Measurements from ENCODE around the gene XYLT1. TPM values are rescaled to one million over a fixed set of nuclear protein-coding genes. Genes with fewer than 3 reads are reported as not detected.
A peak's percentile ranks its signal among the peaks of the same experiment; 100 is the strongest.

XYLT1 gene
- polyA plus RNA-seq, 1 of the 3 experiments (the other 2 are of a cell fraction): 17.6 TPM

DNA sequence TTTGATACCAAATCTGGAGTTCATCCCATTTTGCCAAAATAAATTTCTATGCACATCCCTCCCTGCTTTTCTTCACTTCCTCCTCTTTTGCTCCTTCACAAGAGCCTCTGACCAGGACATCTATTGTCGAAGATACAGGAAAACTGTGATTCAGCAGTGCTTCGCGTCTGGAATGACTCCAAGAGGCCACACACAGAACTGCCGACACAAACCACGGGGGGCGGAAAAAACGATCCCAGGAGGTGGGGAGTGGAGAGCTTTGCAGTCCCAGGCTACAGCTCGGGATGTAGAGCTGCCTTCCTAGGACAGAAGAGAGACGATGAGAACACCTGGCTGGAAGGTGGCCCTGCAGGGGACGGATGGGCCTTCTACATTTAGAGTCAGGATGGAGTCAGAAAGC is 102.8 kb downstream of the XYLT1 start (continued):
- TF ChIP-seq, protein P1, sequence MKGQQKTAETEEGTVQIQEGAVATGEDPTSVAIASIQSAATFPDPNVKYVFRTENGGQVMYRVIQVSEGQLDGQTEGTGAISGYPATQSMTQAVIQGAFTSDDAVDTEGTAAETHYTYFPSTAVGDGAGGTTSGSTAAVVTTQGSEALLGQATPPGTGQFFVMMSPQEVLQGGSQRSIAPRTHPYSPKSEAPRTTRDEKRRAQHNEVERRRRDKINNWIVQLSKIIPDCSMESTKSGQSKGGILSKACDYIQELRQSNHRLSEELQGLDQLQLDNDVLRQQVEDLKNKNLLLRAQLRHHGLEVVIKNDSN (IDR thresholded peaks at IDR 0.05; ENCODE audit: borderline replicate concordance, low read depth): no peak
- TF ChIP-seq GABPA (IDR thresholded peaks at IDR 0.05; ENCODE audit: low read depth) (no peak), JUND (IDR thresholded peaks at IDR 0.05) (no peak), TAF1 (IDR thresholded peaks at IDR 0.05; ENCODE audit: borderline replicate concordance, low read depth, low read length) (no peak)
- TF ChIP-seq, protein P2, sequence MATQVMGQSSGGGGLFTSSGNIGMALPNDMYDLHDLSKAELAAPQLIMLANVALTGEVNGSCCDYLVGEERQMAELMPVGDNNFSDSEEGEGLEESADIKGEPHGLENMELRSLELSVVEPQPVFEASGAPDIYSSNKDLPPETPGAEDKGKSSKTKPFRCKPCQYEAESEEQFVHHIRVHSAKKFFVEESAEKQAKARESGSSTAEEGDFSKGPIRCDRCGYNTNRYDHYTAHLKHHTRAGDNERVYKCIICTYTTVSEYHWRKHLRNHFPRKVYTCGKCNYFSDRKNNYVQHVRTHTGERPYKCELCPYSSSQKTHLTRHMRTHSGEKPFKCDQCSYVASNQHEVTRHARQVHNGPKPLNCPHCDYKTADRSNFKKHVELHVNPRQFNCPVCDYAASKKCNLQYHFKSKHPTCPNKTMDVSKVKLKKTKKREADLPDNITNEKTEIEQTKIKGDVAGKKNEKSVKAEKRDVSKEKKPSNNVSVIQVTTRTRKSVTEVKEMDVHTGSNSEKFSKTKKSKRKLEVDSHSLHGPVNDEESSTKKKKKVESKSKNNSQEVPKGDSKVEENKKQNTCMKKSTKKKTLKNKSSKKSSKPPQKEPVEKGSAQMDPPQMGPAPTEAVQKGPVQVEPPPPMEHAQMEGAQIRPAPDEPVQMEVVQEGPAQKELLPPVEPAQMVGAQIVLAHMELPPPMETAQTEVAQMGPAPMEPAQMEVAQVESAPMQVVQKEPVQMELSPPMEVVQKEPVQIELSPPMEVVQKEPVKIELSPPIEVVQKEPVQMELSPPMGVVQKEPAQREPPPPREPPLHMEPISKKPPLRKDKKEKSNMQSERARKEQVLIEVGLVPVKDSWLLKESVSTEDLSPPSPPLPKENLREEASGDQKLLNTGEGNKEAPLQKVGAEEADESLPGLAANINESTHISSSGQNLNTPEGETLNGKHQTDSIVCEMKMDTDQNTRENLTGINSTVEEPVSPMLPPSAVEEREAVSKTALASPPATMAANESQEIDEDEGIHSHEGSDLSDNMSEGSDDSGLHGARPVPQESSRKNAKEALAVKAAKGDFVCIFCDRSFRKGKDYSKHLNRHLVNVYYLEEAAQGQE (IDR thresholded peaks at IDR 0.05; ENCODE audit: low read depth, low read length): no peak

DNA sequence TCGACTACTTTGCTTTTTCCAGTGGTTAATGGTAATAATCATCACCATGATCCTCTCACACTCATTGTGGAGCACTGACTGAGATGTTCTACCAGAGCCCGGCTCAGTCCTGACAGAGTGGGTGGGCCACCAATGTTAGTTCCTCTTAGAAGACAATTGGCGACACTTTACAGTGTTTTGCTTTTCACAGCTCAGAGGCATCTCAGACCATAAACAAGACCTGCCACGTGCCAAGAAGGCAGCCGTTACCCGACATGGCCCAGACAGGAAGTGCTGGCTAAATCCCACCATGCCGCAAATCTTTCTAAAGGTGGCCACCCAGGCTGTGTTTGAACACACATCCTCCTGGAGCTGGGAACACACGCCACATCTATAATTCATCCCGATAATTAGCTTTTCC is 103.7 kb downstream of the XYLT1 start:
- WGBS (ENCODE audit: low lambda C conversion rate): 97% methylated on average over 9 of the region's 9 CpGs
- DNase-seq: no peak
- no peaks in the 10 kb centered on the region for H3K27me3 ChIP-seq (ENCODE audit: insufficient read depth)
- peak overlapping the region in 1 of 2 experiments; percentile 84; a peak in 1 of 4 replicates for H3K27ac ChIP-seq (ENCODE audit: low read depth in 2 of 2, low read length in 1 of 2)
- H3K4me2 ChIP-seq: no peak overlapping the region; the same call in 1 of the 2 replicates
- H3K9ac ChIP-seq: no peak overlapping the region
- peaks cover 100% of the 10 kb centered on the region for H3K79me2 ChIP-seq (ENCODE audit: insufficient read depth)
- peaks cover 30% of the 10 kb centered on the region for H3F3A ChIP-seq (replicated peaks; ENCODE audit: insufficient read depth)
- H3K9me3 ChIP-seq: no peaks in the 10 kb centered on the region
- peaks cover 0 to 1% of the 10 kb centered on the region in 2 experiments for H3K36me3 ChIP-seq (replicated peaks in 1 of 2; ENCODE audit: control insufficient read depth in 1 of 2, insufficient read depth in 2 of 2, low read length in 1 of 2)
- no peak overlapping the region for H2AFZ ChIP-seq (ENCODE audit: low read depth)
- CTCF ChIA-PET: interaction anchor here (0.6 to 1.0 kb wide), 4 partner anchors 12 to 1934 kb away, joined by 3 read pairs; no protein-coding TSS in a partner anchor
- TF ChIP-seq ELF1 (IDR thresholded peaks at IDR 0.05): no peak
- no peak for TF ChIP-seq RXRA (IDR thresholded peaks at IDR 0.05; ENCODE audit: borderline replicate concordance, low read depth)
- TF ChIP-seq MXI1 (IDR thresholded peaks at IDR 0.05; ENCODE audit: low read depth, low read length): no peak
- TF ChIP-seq GABPA (IDR thresholded peaks at IDR 0.05; ENCODE audit: low read depth): no peak
- TF ChIP-seq FOXM1 (IDR thresholded peaks at IDR 0.05; ENCODE audit: low read depth): no peak
- no peak for TF ChIP-seq GATA2 (CRISPR knock-in tag; IDR thresholded peaks at IDR 0.05)
- TF ChIP-seq YY1 (IDR thresholded peaks at IDR 0.05; ENCODE audit: low read depth): no peak
- TF ChIP-seq, protein P3, sequence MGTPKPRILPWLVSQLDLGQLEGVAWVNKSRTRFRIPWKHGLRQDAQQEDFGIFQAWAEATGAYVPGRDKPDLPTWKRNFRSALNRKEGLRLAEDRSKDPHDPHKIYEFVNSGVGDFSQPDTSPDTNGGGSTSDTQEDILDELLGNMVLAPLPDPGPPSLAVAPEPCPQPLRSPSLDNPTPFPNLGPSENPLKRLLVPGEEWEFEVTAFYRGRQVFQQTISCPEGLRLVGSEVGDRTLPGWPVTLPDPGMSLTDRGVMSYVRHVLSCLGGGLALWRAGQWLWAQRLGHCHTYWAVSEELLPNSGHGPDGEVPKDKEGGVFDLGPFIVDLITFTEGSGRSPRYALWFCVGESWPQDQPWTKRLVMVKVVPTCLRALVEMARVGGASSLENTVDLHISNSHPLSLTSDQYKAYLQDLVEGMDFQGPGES (IDR thresholded peaks at IDR 0.05; ENCODE audit: low read depth, low read length): no peak
- TF ChIP-seq POLR2AphosphoS5 (IDR thresholded peaks at IDR 0.05; ENCODE audit: low read depth, low read length): no peak
- TF ChIP-seq JUND (IDR thresholded peaks at IDR 0.05): no peak
- TF ChIP-seq, protein P4, sequence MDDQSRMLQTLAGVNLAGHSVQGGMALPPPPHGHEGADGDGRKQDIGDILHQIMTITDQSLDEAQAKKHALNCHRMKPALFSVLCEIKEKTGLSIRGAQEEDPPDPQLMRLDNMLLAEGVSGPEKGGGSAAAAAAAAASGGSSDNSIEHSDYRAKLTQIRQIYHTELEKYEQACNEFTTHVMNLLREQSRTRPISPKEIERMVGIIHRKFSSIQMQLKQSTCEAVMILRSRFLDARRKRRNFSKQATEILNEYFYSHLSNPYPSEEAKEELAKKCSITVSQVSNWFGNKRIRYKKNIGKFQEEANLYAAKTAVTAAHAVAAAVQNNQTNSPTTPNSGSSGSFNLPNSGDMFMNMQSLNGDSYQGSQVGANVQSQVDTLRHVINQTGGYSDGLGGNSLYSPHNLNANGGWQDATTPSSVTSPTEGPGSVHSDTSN (IDR thresholded peaks at IDR 0.05): no peak
- TF ChIP-seq, protein P5, sequence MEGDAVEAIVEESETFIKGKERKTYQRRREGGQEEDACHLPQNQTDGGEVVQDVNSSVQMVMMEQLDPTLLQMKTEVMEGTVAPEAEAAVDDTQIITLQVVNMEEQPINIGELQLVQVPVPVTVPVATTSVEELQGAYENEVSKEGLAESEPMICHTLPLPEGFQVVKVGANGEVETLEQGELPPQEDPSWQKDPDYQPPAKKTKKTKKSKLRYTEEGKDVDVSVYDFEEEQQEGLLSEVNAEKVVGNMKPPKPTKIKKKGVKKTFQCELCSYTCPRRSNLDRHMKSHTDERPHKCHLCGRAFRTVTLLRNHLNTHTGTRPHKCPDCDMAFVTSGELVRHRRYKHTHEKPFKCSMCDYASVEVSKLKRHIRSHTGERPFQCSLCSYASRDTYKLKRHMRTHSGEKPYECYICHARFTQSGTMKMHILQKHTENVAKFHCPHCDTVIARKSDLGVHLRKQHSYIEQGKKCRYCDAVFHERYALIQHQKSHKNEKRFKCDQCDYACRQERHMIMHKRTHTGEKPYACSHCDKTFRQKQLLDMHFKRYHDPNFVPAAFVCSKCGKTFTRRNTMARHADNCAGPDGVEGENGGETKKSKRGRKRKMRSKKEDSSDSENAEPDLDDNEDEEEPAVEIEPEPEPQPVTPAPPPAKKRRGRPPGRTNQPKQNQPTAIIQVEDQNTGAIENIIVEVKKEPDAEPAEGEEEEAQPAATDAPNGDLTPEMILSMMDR (IDR thresholded peaks at IDR 0.05): no peak
- no peak for TF ChIP-seq RAD21 (IDR thresholded peaks at IDR 0.05; ENCODE audit: low read length)
- no peak for TF ChIP-seq FOSL2 (IDR thresholded peaks at IDR 0.05; ENCODE audit: borderline replicate concordance, low read depth)
- TF ChIP-seq TEAD4 (IDR thresholded peaks at IDR 0.05; ENCODE audit: borderline replicate concordance, insufficient read depth): no peak
- no peak for TF ChIP-seq RCOR1 (IDR thresholded peaks at IDR 0.05; ENCODE audit: low read length)
- no peaks in the 10 kb centered on the region for H3K9me2 ChIP-seq
- no peak overlapping the region for H3K4me3 ChIP-seq (ENCODE audit: low read depth in 2 of 2, low read length in 1 of 2)
- POLR2A ChIA-PET: no interaction called here
- peaks cover 100% of the 10 kb centered on the region for H4K20me1 ChIP-seq (ENCODE audit: insufficient read depth)
- H3K4me1 ChIP-seq (ENCODE audit: control insufficient read depth in 1 of 2, insufficient read depth in 2 of 2, low read depth in 1 of 2, low read length in 1 of 2): peaks cover 32 to 61% of the 10 kb centered on the region in 2 experiments

Measured in SK-N-SH (cell line).